B cell (primary cell): ENCODE data around the gene BLOC1S3. TPM values are rescaled to one million over a fixed set of nuclear protein-coding genes. Genes with fewer than 3 reads are reported as not detected.

ENCODE experiments used
- ATAC-seq: fragments of 200-7000 bp; cut with Tn5 transposase; one replicate; pipeline ENCODE4 v1.10.0; 2021; ENCODE audit warnings: low read depth, mild to moderate bottlenecking, moderate number of reproducible peaks, moderate library complexity
- CTCF ChIA-PET: fragments of 350-600 bp; sonication (Branson Sonifier 250); formaldehyde crosslinking; loops from one replicate; lab custom pipeline; 2021; ENCODE audit warnings: antibody characterized with exemption, inconsistent platforms; lab: Charles Lee
- POLR2A ChIA-PET: fragments of 350-600 bp; sonication (Branson Sonifier 250); formaldehyde crosslinking; loops from one replicate; lab custom pipeline; 2021; ENCODE audit warnings: antibody characterized with exemption; lab: Charles Lee
- DNase-seq: peaks from one replicate; pipeline ENCODE4 v3.0.0; 2013
- H2AFZ ChIP-seq: 2 replicates; pipeline ENCODE4 v1.6.1; 2012; ENCODE audit warnings: mild to moderate bottlenecking, low read depth, low read length; ENCODE audit not compliant: insufficient read depth, poor library complexity, severe bottlenecking
- H3K27ac ChIP-seq, 2 donors: 1 replicate in 1 of 2; 2 replicates in 1 of 2; pipeline ENCODE4 v1.5.1; 2012 to 2013; ENCODE audit warnings: low read length in 2 of 2, mild to moderate bottlenecking in 2 of 2, moderate library complexity in 1 of 2
- H3K27me3 ChIP-seq, 4 experiments: fragments of 200-600 bp in 1 of 4; sonication (generic) in 1 of 4; replicated peaks in 1 of 4; 1 replicate in 2 of 4; 2 replicates in 2 of 4; pipeline versions ENCODE4 v1.6.1 to v1.7.0; 2013 to 2016; ENCODE audit warnings: low read length in 3 of 4, mild to moderate bottlenecking in 2 of 4, mixed read lengths in 1 of 4, moderate library complexity in 1 of 4; ENCODE audit not compliant: insufficient read depth in 4 of 4, control insufficient read depth in 3 of 4; ENCODE audit errors: control extremely low read depth in 1 of 4
- H3K36me3 ChIP-seq, 2 experiments: replicated peaks in 1 of 2; 1 replicate in 1 of 2; 2 replicates in 1 of 2; pipeline versions ENCODE4 v1.6.1 to v1.7.1; 2013; ENCODE audit warnings: low read length in 1 of 2; ENCODE audit not compliant: insufficient read depth in 2 of 2, control insufficient read depth in 1 of 2; ENCODE audit errors: control extremely low read depth in 1 of 2, extremely low read depth in 1 of 2
- H3K4me1 ChIP-seq, 2 donors: fragments of 200-600 bp in 1 of 2; sonication (generic) in 1 of 2; 1 replicate in 1 of 2; 2 replicates in 1 of 2; pipeline versions ENCODE4 v1.5.1 to v1.6.1; 2013 to 2017; ENCODE audit warnings: low read length in 2 of 2; ENCODE audit not compliant: control insufficient read depth in 2 of 2, insufficient read depth in 2 of 2
- H3K4me2 ChIP-seq: replicated peaks from 2 replicates; pipeline ENCODE3; 2012; ENCODE audit warnings: mild to moderate bottlenecking, low read depth, low read length; ENCODE audit not compliant: poor library complexity, severe bottlenecking
- H3K4me3 ChIP-seq, 5 experiments: fragments of 200-600 bp in 1 of 5; sonication (generic) in 1 of 5; 1 replicate in 3 of 5; 2 replicates in 2 of 5; pipeline versions ENCODE4 v1.5.1 to v1.7.0; 2011 to 2016; ENCODE audit warnings: low read length in 4 of 5, mild to moderate bottlenecking in 4 of 5, low read depth in 2 of 5, control low read depth in 1 of 5, moderate library complexity in 1 of 5; ENCODE audit not compliant: insufficient read depth in 1 of 5; ENCODE audit errors: control extremely low read depth in 1 of 5, extremely low read depth in 1 of 5
- H3K79me2 ChIP-seq: fragments of 200-600 bp; sonication (generic); one replicate; pipeline ENCODE4 v1.6.0; 2016; ENCODE audit warnings: low read length; ENCODE audit not compliant: control insufficient read depth, insufficient read depth
- H3K9ac ChIP-seq: fragments of 200-600 bp; sonication (generic); 2 replicates; pipeline ENCODE4 v1.6.1; 2017; ENCODE audit warnings: mild to moderate bottlenecking, low read length, moderate library complexity
- H3K9me3 ChIP-seq, 3 donors: one replicate each; pipeline versions ENCODE4 v1.6.1 to v1.7.1; 2013; ENCODE audit warnings: low read length in 2 of 3; ENCODE audit not compliant: control insufficient read depth in 2 of 3, insufficient read depth in 1 of 3; ENCODE audit errors: control extremely low read depth in 1 of 3
- H4K20me1 ChIP-seq: 2 replicates; pipeline ENCODE4 v1.6.0; 2012; ENCODE audit warnings: mild to moderate bottlenecking, low read length; ENCODE audit not compliant: insufficient read depth, control insufficient read depth, poor library complexity, severe bottlenecking
- H3K27ac Mint-ChIP-seq: one replicate; pipeline ENCODE4 v1.8.0; 2021; ENCODE audit warnings: mixed read lengths
- H3K27me3 Mint-ChIP-seq: one replicate; pipeline ENCODE4 v1.8.0; 2021; ENCODE audit warnings: mixed read lengths
- H3K4me1 Mint-ChIP-seq: one replicate; pipeline ENCODE4 v1.8.0; 2021; ENCODE audit warnings: mixed read lengths
- H3K4me3 Mint-ChIP-seq: one replicate; pipeline ENCODE4 v1.8.0; 2021; ENCODE audit warnings: mixed read lengths
- H3K9me3 Mint-ChIP-seq: one replicate; pipeline ENCODE4 v1.8.0; 2022; ENCODE audit warnings: mixed read lengths; ENCODE audit not compliant: insufficient read depth
- EZH2 ChIP-seq: IDR thresholded peaks from 2 replicates; pipeline ENCODE4 v1.6.1; 2012; ENCODE audit warnings: borderline replicate concordance, low read depth, mild to moderate bottlenecking, moderate library complexity, low read length; ENCODE audit not compliant: insufficient read depth, poor library complexity, severe bottlenecking
- WGBS: methylation state at CpG from one replicate; pipeline ENCODE4 v1.1.5; 2013; ENCODE audit warnings: missing lambda C conversion rate; ENCODE audit not compliant: insufficient coverage; 5-methylcytosine and 5-hydroxymethylcytosine counted together
- intact Hi-C: fragments of 100-400 bp; cut with micrococcal nuclease; formaldehyde crosslinking; loops from one replicate; pipeline ENCODE4 v1.10.0; 2022
- polyA plus RNA-seq: library from polyadenylated mRNA; depleted of rRNA; stranded (reverse); fragments of >200 nt; gene quantifications from 2 replicates; pipeline ENCODE4 v1.2.3, GENCODE V29; 2012
- total RNA-seq, 2 donors: library from RNA; stranded (reverse); fragments of 120-200 nt in 1 of 2; gene quantifications; 1 replicate in 1 of 2; 2 replicates in 1 of 2; pipeline versions ENCODE4 v1.2.3 to v1.2.4, GENCODE V29; 2013 to 2022
- TF ChIP-seq, protein P1 (sequence below): fragments of 200-600 bp; IDR thresholded peaks from one replicate; pipeline ENCODE4 v1.8.0; 2022; ENCODE audit warnings: antibody characterized with exemption, mild to moderate bottlenecking

The BLOC1S3 gene
- total and polyA plus RNA-seq, 2 donors (not counting 1 experiment from before 2014, with no cell fraction given), result 7.2 to 21.1 TPM

DNA sequence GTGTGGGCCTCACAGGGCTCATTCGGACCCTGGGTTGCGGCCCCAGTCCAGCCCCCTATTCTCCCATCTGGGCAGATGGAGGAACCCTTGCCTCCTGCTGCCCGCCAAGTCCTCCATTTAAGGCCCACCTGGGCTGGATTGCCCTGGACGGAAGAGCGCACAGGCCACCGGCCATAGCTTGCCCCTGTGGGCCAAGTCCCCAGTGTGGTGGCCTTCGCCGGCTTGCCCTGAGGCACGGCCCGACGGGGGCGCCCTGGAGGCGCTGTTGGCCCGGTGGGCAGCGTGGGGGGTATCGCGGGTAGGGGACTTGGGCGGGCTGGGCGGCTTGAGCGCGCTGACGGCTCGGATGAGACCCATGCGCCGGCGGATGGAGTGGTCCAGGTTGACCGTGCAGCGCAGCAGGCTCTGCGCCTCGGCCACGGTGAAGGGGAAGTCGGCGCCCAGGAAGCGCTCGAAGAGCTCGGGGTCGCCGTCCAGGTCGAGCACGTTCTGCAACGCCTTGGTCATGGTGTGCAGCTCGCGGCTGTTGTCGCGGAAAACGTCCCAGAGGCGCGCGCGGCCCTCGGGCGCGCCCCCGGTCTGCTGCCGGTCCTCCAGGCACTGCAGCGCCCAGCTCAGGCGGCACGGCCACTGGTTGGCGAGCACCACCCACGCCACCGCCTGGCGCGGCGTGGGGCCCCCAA, 26.6 kb upstream of the BLOC1S3 start:
- H3K4me3 ChIP-seq, result peak overlapping the region in 3 of 5 experiments; percentile 46 to 51 (median 50)
- CTCF ChIA-PET, result interaction anchor here (0.7 to 1.5 kb wide), 3 partner anchors 8 to 15 kb away, joined by 3 to 4 read pairs (median 3); partner anchors contain the start of gene NKPD1
- DNase-seq, result no peak

More for the DNA sequence above, 26.6 kb upstream of the BLOC1S3 start:
- peaks cover 22% of the 10 kb centered on the region for H3K27me3 Mint-ChIP-seq
- Histone ChIP-seq H3K27ac (no peak overlapping the region), H3K9me3 (peaks cover 0 to 22% (median 0%) of the 10 kb centered on the region in 3 donors), H2AFZ (peak overlapping the region; percentile 82), H3K4me1 (peaks cover 22 to 29% of the 10 kb centered on the region in 2 donors), H3K36me3 (peaks cover 0 to 4% of the 10 kb centered on the region in 2 experiments), H3K79me2 (no peaks in the 10 kb centered on the region), H3K4me2 (peak overlapping the region; percentile 94), H4K20me1 (no peaks in the 10 kb centered on the region), H3K9ac (peak overlapping the region; percentile 55), H3K27me3 (peaks cover 0 to 42% (median 12%) of the 10 kb centered on the region in 4 experiments)
- POLR2A ChIA-PET, result no interaction called here
- H3K4me3 Mint-ChIP-seq, result peak overlapping the region; percentile 90
- intact Hi-C loops, result loop anchor here (2.0 kb wide), 1 partner anchor 15 kb away; no protein-coding TSS in a partner anchor
- 23% methylated on average over 64 of the region's 64 CpGs for WGBS
- TF ChIP-seq, protein P1, sequence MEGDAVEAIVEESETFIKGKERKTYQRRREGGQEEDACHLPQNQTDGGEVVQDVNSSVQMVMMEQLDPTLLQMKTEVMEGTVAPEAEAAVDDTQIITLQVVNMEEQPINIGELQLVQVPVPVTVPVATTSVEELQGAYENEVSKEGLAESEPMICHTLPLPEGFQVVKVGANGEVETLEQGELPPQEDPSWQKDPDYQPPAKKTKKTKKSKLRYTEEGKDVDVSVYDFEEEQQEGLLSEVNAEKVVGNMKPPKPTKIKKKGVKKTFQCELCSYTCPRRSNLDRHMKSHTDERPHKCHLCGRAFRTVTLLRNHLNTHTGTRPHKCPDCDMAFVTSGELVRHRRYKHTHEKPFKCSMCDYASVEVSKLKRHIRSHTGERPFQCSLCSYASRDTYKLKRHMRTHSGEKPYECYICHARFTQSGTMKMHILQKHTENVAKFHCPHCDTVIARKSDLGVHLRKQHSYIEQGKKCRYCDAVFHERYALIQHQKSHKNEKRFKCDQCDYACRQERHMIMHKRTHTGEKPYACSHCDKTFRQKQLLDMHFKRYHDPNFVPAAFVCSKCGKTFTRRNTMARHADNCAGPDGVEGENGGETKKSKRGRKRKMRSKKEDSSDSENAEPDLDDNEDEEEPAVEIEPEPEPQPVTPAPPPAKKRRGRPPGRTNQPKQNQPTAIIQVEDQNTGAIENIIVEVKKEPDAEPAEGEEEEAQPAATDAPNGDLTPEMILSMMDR, result no peak
- no peak for TF ChIP-seq EZH2
- no peak for ATAC-seq
- H3K27ac Mint-ChIP-seq, result no peak overlapping the region
- H3K9me3 Mint-ChIP-seq, result no peaks in the 10 kb centered on the region
- H3K4me1 Mint-ChIP-seq, result peaks cover 18% of the 10 kb centered on the region
